Stimulated activated CD4-positive, alpha-beta T cell treated with anti-CD3 and anti-CD28 coated beads, Interleukin-15, amount 100 ng/mL, for 48 hours (primary cell): ENCODE data around the gene PTPRG.
"Not testable (repeated sequence)": the region's sequence is repeated elsewhere in the genome, so short reads cannot be mapped to it uniquely, and the experiment has no call there.

Experiments used
- DNase-seq, 2 donors: peaks; one replicate each; pipeline ENCODE4 v3.0.0-alpha.2; 2020; ENCODE audit warnings: low read depth in 2 of 2

Gene PTPRG

GRCh38 chr3:61724183-61724582 is 162.8 kb downstream of the PTPRG start:
- no peak for DNase-seq

GRCh38 chr3:61724801-61725200 is 163.4 kb downstream of the PTPRG start:
- DNase-seq = no peak

- DNase-seq = no peak
Measured at GRCh38 chr3:61725851-61726333, 164.5 kb downstream of the PTPRG start.

GRCh38 chr3:61727435-61727834 is 166.1 kb downstream of the PTPRG start:
- DNase-seq = no peak

GRCh38 chr3:61729038-61729634 is 167.8 kb downstream of the PTPRG start:
- DNase-seq = no peak

- DNase-seq = no peak
Measured at GRCh38 chr3:61730056-61730455, 168.7 kb downstream of the PTPRG start.

GRCh38 chr3:61730577-61731231 is 169.3 kb downstream of the PTPRG start:
- no peak for DNase-seq

GRCh38 chr3:61733000-61733399 is 171.6 kb downstream of the PTPRG start:
- no peak for DNase-seq

- no peak for DNase-seq
Measured at GRCh38 chr3:61733876-61734275, 172.5 kb downstream of the PTPRG start.

- no peak for DNase-seq
Measured at GRCh38 chr3:61734749-61735686, 173.6 kb downstream of the PTPRG start.

GRCh38 chr3:61736506-61736905 is 175.1 kb downstream of the PTPRG start:
- no peak for DNase-seq

GRCh38 chr3:61739640-61740039 is 178.3 kb downstream of the PTPRG start:
- DNase-seq = no peak

GRCh38 chr3:61740494-61740893 is 179.1 kb downstream of the PTPRG start:
- DNase-seq = no peak

GRCh38 chr3:61741551-61741950 is 180.2 kb downstream of the PTPRG start:
- DNase-seq = no peak

GRCh38 chr3:61742006-61742405 is 180.6 kb downstream of the PTPRG start:
- no peak for DNase-seq

- DNase-seq = no peak
Measured at GRCh38 chr3:61743067-61743466, 181.7 kb downstream of the PTPRG start.

- DNase-seq = no peak
Measured at GRCh38 chr3:61743686-61744242, 182.4 kb downstream of the PTPRG start.

- no peak for DNase-seq
Measured at GRCh38 chr3:61748288-61748687, 186.9 kb downstream of the PTPRG start.

GRCh38 chr3:61750766-61751165 is 189.4 kb downstream of the PTPRG start:
- DNase-seq = no peak

GRCh38 chr3:61758839-61759238 is 197.5 kb downstream of the PTPRG start:
- no peak for DNase-seq

- not testable (repeated sequence) for DNase-seq
Measured at GRCh38 chr3:61760783-61761182, 199.4 kb downstream of the PTPRG start.
